Common myeloid progenitor, CD34-positive (primary cell): ENCODE results near the gene CCNL2.

Source experiments
- CTCF ChIA-PET: fragments of 350-600 bp; sonication (Branson Sonifier 250); formaldehyde crosslinking; loops from one replicate; lab custom pipeline; 2021; ENCODE audit warnings: antibody characterized with exemption; lab: Charles Lee
- POLR2A ChIA-PET: fragments of 350-600 bp; sonication (Branson Sonifier 250); formaldehyde crosslinking; loops from one replicate; lab custom pipeline; 2021; ENCODE audit warnings: antibody characterized with exemption; lab: Charles Lee
- DNase-seq, 3 donors: peaks; one replicate each; pipeline versions ENCODE4 v3.0.0 to v3.0.0-alpha.2; 2013
- H3K27ac ChIP-seq, 2 experiments: 1 replicate in 1 of 2; 2 replicates in 1 of 2; pipeline ENCODE4 v1.7.0; 2013; ENCODE audit warnings: inconsistent platforms in 2 of 2, low read length in 2 of 2, mild to moderate bottlenecking in 2 of 2, low read depth in 1 of 2, moderate library complexity in 1 of 2; ENCODE audit not compliant: severe bottlenecking in 2 of 2, insufficient read depth in 1 of 2, poor library complexity in 1 of 2
- H3K27me3 ChIP-seq, 5 experiments: replicated peaks in 2 of 5; 1 replicate in 3 of 5; 2 replicates in 2 of 5; pipeline versions ENCODE4 v1.6.1 to v1.7.0; 2013; ENCODE audit warnings: low read length in 4 of 5, mild to moderate bottlenecking in 2 of 5, moderate library complexity in 2 of 5, inconsistent platforms in 1 of 5; ENCODE audit not compliant: insufficient read depth in 5 of 5, control insufficient read depth in 4 of 5
- H3K36me3 ChIP-seq, 4 experiments: 1 replicate in 2 of 4; 2 replicates in 2 of 4; pipeline versions ENCODE4 v1.6.1 to v1.7.0; 2013; ENCODE audit warnings: low read length in 3 of 4, control low read depth in 1 of 4, mild to moderate bottlenecking in 1 of 4; ENCODE audit not compliant: control insufficient read depth in 4 of 4, insufficient read depth in 4 of 4
- H3K4me1 ChIP-seq, 4 experiments: 1 replicate in 3 of 4; 2 replicates in 1 of 4; pipeline versions ENCODE4 v1.6.1 to v1.7.1; 2013; ENCODE audit warnings: low read length in 3 of 4, mild to moderate bottlenecking in 3 of 4, control low read depth in 1 of 4, inconsistent platforms in 1 of 4, moderate library complexity in 1 of 4; ENCODE audit not compliant: control insufficient read depth in 4 of 4, insufficient read depth in 4 of 4; ENCODE audit errors: control extremely low read depth in 1 of 4
- H3K4me3 ChIP-seq, 7 experiments: 1 replicate in 4 of 7; 2 replicates in 3 of 7; pipeline versions ENCODE4 v1.5.1 to v1.7.0; 2013; ENCODE audit warnings: mild to moderate bottlenecking in 7 of 7, low read length in 6 of 7, moderate library complexity in 6 of 7, inconsistent platforms in 2 of 7, low read depth in 2 of 7, control low read depth in 1 of 7; ENCODE audit not compliant: insufficient read depth in 4 of 7, control insufficient read depth in 1 of 7; ENCODE audit errors: extremely low read depth in 1 of 7
- H3K9me3 ChIP-seq, 5 experiments: 1 replicate in 4 of 5; 2 replicates in 1 of 5; pipeline versions ENCODE4 v1.6.1 to v1.7.1; 2013; ENCODE audit warnings: low read length in 4 of 5, mild to moderate bottlenecking in 2 of 5, inconsistent platforms in 1 of 5, low read depth in 1 of 5, moderate library complexity in 1 of 5; ENCODE audit not compliant: control insufficient read depth in 4 of 5, insufficient read depth in 2 of 5; ENCODE audit errors: control extremely low read depth in 1 of 5
- WGBS: methylation state at CpG from one replicate; pipeline ENCODE4 v1.1.5; 2013; ENCODE audit not compliant: insufficient coverage; 5-methylcytosine and 5-hydroxymethylcytosine counted together

Gene CCNL2

DNA sequence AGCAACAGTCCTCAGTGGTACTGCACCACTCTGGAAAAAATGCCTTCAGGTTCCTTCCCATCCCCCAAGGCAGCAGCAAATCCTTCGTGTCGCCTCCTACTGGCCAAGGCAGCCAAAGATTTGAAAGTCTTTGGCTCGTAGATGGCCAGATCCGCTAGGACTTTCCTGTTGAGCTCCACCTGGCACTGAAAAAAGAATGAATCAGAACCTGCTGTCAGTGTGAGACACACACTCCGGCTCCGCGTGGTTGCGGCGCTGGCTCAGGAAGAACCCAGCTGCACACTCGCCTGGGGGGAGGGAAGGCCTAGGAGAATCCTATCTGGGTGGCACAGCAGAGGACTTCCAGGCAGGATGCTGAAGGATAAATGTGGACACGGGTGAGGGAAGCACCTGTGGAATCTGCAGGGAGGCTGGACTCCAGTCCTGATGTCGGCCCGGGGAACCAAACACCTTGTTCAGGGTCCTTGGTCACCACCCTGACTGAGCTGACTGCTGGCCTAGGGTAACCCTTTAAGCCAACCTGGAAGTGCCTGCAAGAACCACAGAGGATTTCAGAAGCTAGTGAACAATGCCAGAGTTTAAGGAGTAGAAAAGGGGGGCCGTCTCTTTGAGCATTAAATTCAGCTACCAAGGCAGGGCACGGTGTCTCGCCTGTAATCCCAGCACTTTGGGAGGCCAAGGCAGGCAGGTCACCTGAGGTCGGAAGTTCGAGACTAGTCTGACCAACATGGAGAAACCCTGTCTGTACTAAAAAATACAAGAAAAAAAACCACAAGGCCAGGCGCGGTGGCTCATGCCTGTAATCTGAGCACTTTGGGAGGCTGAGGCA, 3.2 kb upstream of the CCNL2 start:
- H3K4me1 ChIP-seq: peaks cover 0 to 44% (median 39%) of the 10 kb centered on the region in 4 experiments
- H3K27ac ChIP-seq: no peak overlapping the region
- H3K27me3 ChIP-seq: no peaks in the 10 kb centered on the region
- no peaks in the 10 kb centered on the region for H3K9me3 ChIP-seq
- WGBS: 89% methylated on average over 15 of the region's 20 CpGs
- H3K36me3 ChIP-seq: peaks cover 5 to 61% (median 37%) of the 10 kb centered on the region in 4 experiments
- CTCF ChIA-PET: interaction anchor here (0.8 to 1.9 kb wide), 9 partner anchors 10 to 102 kb away, joined by 3 to 8 read pairs (median 4); no protein-coding TSS in a partner anchor
- peak; percentile 48 to 74 (median 67) for DNase-seq
- H3K4me3 ChIP-seq: no peak overlapping the region
- POLR2A ChIA-PET: interaction anchor here (0.6 to 0.9 kb wide), 2 partner anchors 20 to 50 kb away, joined by 3 to 4 read pairs; no protein-coding TSS in a partner anchor

- H3K9me3 ChIP-seq: no peaks in the 10 kb centered on the region
- POLR2A ChIA-PET: no interaction called here
- H3K27me3 ChIP-seq: no peaks in the 10 kb centered on the region
- H3K4me3 ChIP-seq: no peak overlapping the region
- peaks cover 5 to 66% (median 41%) of the 10 kb centered on the region in 4 experiments for H3K36me3 ChIP-seq
- 96% methylated on average over 7 of the region's 7 CpGs for WGBS
- H3K27ac ChIP-seq: no peak overlapping the region
- no peak for DNase-seq
- CTCF ChIA-PET: interaction anchor here (0.8 to 1.9 kb wide), 6 partner anchors 9 to 40 kb away, joined by 3 to 8 read pairs (median 6); no protein-coding TSS in a partner anchor
- peaks cover 0 to 44% (median 39%) of the 10 kb centered on the region in 4 experiments for H3K4me1 ChIP-seq
Observed at GRCh38 chr1:1401457-1402010, 2.4 kb upstream of the CCNL2 start.

DNA sequence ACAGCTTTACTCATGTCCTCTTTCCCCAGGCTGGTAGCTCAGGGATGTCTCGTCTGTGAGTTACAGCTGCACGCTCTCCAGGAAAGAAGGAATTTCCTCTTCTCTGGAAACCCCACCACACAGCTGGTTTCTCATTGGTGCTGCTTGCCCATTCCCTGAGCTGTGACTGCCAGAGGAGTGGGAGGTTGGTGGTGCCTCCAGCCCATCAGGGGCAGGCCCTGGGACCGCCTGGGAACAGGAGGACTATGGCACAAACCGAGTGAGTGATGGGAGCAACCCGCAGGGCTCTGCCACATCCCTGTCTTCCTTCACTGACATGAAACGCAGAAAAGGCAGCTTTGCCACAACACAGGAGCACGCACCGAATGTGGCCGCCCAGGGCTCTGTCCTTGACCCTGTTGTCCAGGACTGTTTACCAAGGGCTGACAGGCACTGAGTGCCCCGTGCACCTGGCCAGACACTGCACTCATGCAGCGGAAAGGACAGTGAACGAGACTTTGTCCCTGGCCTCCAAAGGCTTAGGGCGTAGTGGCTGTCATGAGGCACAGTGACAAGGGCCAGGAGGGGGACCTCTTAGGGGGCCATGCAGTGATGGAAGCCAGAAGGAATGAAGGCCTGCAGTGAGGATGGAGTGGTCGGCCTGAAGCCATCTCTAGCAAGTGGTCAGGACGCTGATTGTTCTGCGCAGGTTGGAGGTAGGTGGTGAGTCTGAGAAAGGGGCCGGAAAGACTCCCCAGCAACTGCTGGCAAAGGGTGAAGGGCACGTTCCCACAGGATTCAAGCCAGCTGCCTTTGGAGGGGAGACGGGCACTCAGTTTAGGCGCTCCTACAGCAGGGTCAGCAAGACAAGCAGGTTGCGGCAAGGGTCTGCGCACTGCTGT, 1.7 kb upstream of the CCNL2 start:
- ChIA-PET POLR2A (interaction anchor here (2.4 kb wide), 1 partner anchor 25 kb away, joined by 10 read pairs; the partner anchor contains the start of gene AURKAIP1), CTCF (interaction anchor here (1.1 to 2.4 kb wide), 6 partner anchors 13 to 104 kb away, joined by 3 to 12 read pairs (median 6); partner anchors contain the start of gene AURKAIP1)
- Histone ChIP-seq H3K4me1 (peaks cover 0 to 37% (median 32%) of the 10 kb centered on the region in 4 experiments), H3K36me3 (peaks cover 5 to 64% (median 41%) of the 10 kb centered on the region in 4 experiments), H3K27ac (peak overlapping the region; percentile 78 to 91), H3K9me3 (no peaks in the 10 kb centered on the region), H3K4me3 (peak overlapping the region in 6 of 7 experiments; percentile 56 to 97 (median 94)), H3K27me3 (no peaks in the 10 kb centered on the region)
- DNase-seq: no peak
- 96% methylated on average over 20 of the region's 22 CpGs for WGBS

DNA sequence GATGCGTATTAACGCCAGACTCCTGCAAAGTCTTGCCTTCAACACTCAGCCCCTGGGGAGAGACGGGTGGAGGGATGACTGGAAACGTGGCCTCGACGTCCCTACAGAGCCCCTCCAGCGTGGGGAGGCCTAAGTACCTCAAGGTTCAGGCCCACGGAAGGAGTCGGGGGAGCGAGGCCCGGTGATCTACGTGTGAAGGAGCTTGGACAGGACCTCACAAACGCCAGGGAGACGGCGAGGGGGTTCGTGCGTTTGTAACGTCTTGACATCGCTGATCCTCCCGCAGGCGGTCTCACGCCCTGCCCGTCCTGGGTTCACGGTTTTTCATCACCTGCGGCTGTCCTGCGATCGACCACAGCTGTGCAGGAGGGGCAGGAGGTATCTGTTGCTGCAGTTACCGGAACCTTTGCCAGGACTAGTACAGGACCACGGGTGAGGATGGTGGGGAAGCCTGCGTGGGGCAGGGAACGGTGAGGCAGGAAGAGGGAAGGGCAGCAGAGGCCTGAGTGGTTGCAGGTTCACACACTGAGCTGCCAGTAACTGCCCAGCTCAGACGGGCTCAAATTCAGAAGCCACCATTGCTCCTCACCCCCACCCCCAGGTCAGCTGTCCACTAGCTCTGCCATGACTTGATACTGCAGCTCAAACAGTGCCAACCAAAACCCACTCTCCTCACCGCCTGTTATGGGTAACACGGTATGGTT, 889 bp upstream of the CCNL2 start:
- ChIA-PET CTCF (interaction anchor here (1.1 to 3.1 kb wide), 9 partner anchors 8 to 105 kb away, joined by 3 to 12 read pairs (median 8); partner anchors contain the start of genes AURKAIP1 and MRPL20), POLR2A (interaction anchor here (2.4 kb wide), 1 partner anchor 24 kb away, joined by 10 read pairs; the partner anchor contains the start of gene AURKAIP1)
- no peak for DNase-seq

GRCh38 chr1:1398677-1399186, 403 bp downstream of the CCNL2 start:
- WGBS: under 1% methylated on average over 53 of the region's 54 CpGs
- CTCF ChIA-PET: interaction anchor here (0.8 to 3.1 kb wide), 9 partner anchors 9 to 106 kb away, joined by 3 to 12 read pairs (median 4); partner anchors contain the start of genes AURKAIP1 and MRPL20
- Histone ChIP-seq H3K27me3 (no peaks in the 10 kb centered on the region), H3K9me3 (no peaks in the 10 kb centered on the region), H3K4me3 (peak overlapping the region; percentile 81 to 97 (median 92)), H3K4me1 (peaks cover 0 to 33% (median 30%) of the 10 kb centered on the region in 4 experiments), H3K36me3 (peaks cover 5 to 64% (median 44%) of the 10 kb centered on the region in 4 experiments), H3K27ac (peak overlapping the region; percentile 79 to 91)
- no peak for DNase-seq
- POLR2A ChIA-PET: interaction anchor here (0.8 to 2.4 kb wide), 3 partner anchors 9 to 36 kb away, joined by 3 to 10 read pairs (median 4); partner anchors contain the start of gene AURKAIP1

More for the DNA sequence above, 889 bp upstream of the CCNL2 start:
- 6% methylated on average over 30 of the region's 34 CpGs for WGBS
- H3K36me3 ChIP-seq: peaks cover 5 to 64% (median 43%) of the 10 kb centered on the region in 4 experiments
- peaks cover 0 to 33% (median 30%) of the 10 kb centered on the region in 4 experiments for H3K4me1 ChIP-seq
- H3K27me3 ChIP-seq: no peaks in the 10 kb centered on the region
- H3K4me3 ChIP-seq: peak overlapping the region; percentile 56 to 97 (median 92)
- H3K27ac ChIP-seq: peak overlapping the region; percentile 78 to 91
- H3K9me3 ChIP-seq: no peaks in the 10 kb centered on the region
